ENCODE data around the gene TRIM26.

- TF ChIP-seq CTCF (IDR thresholded peaks at IDR 0.05; ENCODE audit: insufficient read depth, low read length, poor library complexity, severe bottlenecking) (no peak), EZH2phosphoT487 (conservative IDR thresholded peaks at IDR 0.05; ENCODE audit: low read length) (no peak)
Observed at GRCh38 chr6:30211899-30212298, 1.3 kb downstream of the TRIM26 start.

Data from SU-DHL-6 (cell line).